Testis (tissue), 2 donors: Measurements from ENCODE around the gene ZFP42.

Experiments
- POLR2A ChIP-seq: fragments of 450-650 bp; IDR thresholded peaks from one replicate; pipeline ENCODE4 v1.6.1; 2017; ENCODE audit warnings: antibody characterized with exemption, mild to moderate bottlenecking, moderate library complexity
- TF ChIP-seq, protein P1 (sequence below), 3 experiments: fragments of 450-650 bp in 2 of 3; fragments of 200-600 bp in 1 of 3; sonication (generic) in 1 of 3; IDR thresholded peaks; one replicate each; pipeline ENCODE4 v1.5.1; 2016 to 2019; ENCODE audit warnings: antibody characterized with exemption in 3 of 3, mild to moderate bottlenecking in 2 of 3, moderate library complexity in 1 of 3

DNA sequence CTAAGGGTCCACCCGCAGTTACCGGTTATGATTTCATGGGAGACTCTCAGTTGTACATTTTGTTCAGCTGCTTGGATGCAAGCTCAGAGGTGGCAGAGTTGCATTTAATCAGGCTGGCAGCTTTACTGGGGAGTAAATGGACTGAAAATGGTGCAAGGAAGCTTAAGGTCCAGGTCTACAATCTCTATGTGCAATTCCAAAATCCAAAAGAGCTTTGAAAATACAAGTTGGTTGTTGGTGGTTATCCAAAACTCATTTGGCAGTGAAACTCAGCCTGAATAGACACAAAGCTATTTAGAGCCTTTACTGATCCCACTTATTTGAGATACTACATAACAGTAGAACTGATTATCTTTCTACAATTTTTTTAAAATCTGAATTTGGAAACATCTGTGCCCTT is 11.8 kb upstream of the ZFP42 start:
- no peak for TF ChIP-seq POLR2A
- TF ChIP-seq, protein P1, sequence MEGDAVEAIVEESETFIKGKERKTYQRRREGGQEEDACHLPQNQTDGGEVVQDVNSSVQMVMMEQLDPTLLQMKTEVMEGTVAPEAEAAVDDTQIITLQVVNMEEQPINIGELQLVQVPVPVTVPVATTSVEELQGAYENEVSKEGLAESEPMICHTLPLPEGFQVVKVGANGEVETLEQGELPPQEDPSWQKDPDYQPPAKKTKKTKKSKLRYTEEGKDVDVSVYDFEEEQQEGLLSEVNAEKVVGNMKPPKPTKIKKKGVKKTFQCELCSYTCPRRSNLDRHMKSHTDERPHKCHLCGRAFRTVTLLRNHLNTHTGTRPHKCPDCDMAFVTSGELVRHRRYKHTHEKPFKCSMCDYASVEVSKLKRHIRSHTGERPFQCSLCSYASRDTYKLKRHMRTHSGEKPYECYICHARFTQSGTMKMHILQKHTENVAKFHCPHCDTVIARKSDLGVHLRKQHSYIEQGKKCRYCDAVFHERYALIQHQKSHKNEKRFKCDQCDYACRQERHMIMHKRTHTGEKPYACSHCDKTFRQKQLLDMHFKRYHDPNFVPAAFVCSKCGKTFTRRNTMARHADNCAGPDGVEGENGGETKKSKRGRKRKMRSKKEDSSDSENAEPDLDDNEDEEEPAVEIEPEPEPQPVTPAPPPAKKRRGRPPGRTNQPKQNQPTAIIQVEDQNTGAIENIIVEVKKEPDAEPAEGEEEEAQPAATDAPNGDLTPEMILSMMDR (IDR thresholded peaks at IDR 0.05) = no peak
